Mucosa of descending colon (tissue), 3 donors: ENCODE data around the gene MRPL49. TPM values are rescaled to one million over a fixed set of nuclear protein-coding genes. Genes with fewer than 3 reads are reported as not detected.
"Not testable (repeated sequence)": the region's sequence is repeated elsewhere in the genome, so short reads cannot be mapped to it uniquely, and the experiment has no call there.

Source experiments
- ATAC-seq: fragments of 200-7000 bp; cut with Tn5 transposase; one replicate; pipeline ENCODE4 v1.9.1; 2020; ENCODE audit warnings: mild to moderate bottlenecking, moderate library complexity
- DNase-seq, 3 donors: peaks; one replicate each; pipeline ENCODE4 v3.0.0-alpha.2; 2020
- H3K36me3 ChIP-seq: fragments of 200-600 bp; one replicate; pipeline ENCODE4 v1.8.0; 2021; ENCODE audit warnings: low read depth, mild to moderate bottlenecking
- H3K4me1 ChIP-seq: fragments of 200-600 bp; one replicate; pipeline ENCODE4 v1.8.0; 2021; ENCODE audit warnings: low read depth, mild to moderate bottlenecking
- H3K4me3 ChIP-seq: fragments of 200-600 bp; one replicate; pipeline ENCODE4 v1.8.0; 2021; ENCODE audit warnings: mild to moderate bottlenecking
- H3K9me3 ChIP-seq: fragments of 200-600 bp; one replicate; pipeline ENCODE4 v1.8.0; 2021; ENCODE audit warnings: mild to moderate bottlenecking
- intact Hi-C, 2 donors: fragments of 100-400 bp; cut with DNase I in 1 of 2; cut with micrococcal nuclease in 1 of 2; formaldehyde crosslinking; loops; one replicate each; pipeline versions ENCODE4 v1.11.0 to v1.11.1; 2022; cut with DNase I, micrococcal nuclease
- total RNA-seq, 3 donors: library from RNA; stranded (reverse); fragmentation: NEBNext Ultra II Directional in 2 of 3; extraction: Animal tissue kit (Norgen Biotek cat#: 25700) in 2 of 3; gene quantifications; one replicate each; pipeline versions ENCODE4 v1.2.1 to v1.2.4, GENCODE V29; 2021 to 2023
- TF ChIP-seq, protein P1 (sequence below): fragments of 200-600 bp; IDR thresholded peaks from one replicate; pipeline ENCODE4 v1.8.0; 2022; ENCODE audit warnings: antibody characterized with exemption, mild to moderate bottlenecking
- donor health status: DM: no; HTN: no; CAD: no; lungs with moderate emphysema.
- donor health status: DM: no; HTN: no; CAD: no.
- donor health status: DM: no; HTN: yes; CAD: no.

Gene MRPL49
- total RNA-seq, 3 donors from 2014 or later: 42.6 to 48.5 (median 45.4) TPM

- Histone ChIP-seq H3K36me3 (peaks cover 13% of the 10 kb centered on the region), H3K4me1 (peaks cover 22% of the 10 kb centered on the region), H3K4me3 (no peak overlapping the region), H3K9me3 (no peaks in the 10 kb centered on the region)
- ATAC-seq (no peak), DNase-seq (no peak)
- intact Hi-C loops: no loop called here
- TF ChIP-seq, protein P1, sequence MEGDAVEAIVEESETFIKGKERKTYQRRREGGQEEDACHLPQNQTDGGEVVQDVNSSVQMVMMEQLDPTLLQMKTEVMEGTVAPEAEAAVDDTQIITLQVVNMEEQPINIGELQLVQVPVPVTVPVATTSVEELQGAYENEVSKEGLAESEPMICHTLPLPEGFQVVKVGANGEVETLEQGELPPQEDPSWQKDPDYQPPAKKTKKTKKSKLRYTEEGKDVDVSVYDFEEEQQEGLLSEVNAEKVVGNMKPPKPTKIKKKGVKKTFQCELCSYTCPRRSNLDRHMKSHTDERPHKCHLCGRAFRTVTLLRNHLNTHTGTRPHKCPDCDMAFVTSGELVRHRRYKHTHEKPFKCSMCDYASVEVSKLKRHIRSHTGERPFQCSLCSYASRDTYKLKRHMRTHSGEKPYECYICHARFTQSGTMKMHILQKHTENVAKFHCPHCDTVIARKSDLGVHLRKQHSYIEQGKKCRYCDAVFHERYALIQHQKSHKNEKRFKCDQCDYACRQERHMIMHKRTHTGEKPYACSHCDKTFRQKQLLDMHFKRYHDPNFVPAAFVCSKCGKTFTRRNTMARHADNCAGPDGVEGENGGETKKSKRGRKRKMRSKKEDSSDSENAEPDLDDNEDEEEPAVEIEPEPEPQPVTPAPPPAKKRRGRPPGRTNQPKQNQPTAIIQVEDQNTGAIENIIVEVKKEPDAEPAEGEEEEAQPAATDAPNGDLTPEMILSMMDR: no peak
Observed at GRCh38 chr11:65135633-65136145, 13.6 kb downstream of the MRPL49 start.

DNA sequence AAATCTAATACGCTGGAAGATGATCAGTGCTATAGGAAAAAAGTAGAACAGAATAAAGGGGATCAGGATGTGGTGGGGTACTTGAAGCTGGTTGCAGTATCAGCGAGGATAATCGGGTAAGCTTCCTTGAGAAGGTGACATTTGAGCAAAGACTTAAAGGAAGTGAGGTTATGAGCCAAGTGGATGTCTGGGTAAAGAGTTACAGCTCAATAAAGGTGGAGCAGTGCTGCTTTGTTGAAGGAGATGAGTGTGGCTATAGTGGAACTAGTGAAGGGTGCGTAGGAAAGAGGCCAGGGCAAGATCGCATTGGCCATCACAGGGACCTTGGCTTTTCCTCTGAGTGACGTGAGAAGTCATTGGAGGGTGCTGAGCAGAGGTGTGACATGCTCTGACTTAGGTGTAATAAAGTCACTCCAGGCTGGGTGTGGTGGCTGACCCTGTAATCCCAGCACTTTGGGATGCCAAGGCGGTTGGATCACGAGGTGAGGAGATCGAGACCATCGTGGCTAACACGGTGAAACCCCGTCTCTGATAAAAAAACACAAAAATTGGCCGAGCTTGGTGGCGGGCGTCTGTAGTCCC lies 14.5 kb downstream of the MRPL49 start:
- intact Hi-C loops: no loop called here
- no peak overlapping the region for H3K4me3 ChIP-seq
- H3K36me3 ChIP-seq: peaks cover 7% of the 10 kb centered on the region
- ATAC-seq (peak; percentile 35), DNase-seq (peak in 2 of 3 donors; percentile 64)
- H3K4me1 ChIP-seq: peaks cover 22% of the 10 kb centered on the region
- no peaks in the 10 kb centered on the region for H3K9me3 ChIP-seq
- TF ChIP-seq, protein P1: no peak

DNA sequence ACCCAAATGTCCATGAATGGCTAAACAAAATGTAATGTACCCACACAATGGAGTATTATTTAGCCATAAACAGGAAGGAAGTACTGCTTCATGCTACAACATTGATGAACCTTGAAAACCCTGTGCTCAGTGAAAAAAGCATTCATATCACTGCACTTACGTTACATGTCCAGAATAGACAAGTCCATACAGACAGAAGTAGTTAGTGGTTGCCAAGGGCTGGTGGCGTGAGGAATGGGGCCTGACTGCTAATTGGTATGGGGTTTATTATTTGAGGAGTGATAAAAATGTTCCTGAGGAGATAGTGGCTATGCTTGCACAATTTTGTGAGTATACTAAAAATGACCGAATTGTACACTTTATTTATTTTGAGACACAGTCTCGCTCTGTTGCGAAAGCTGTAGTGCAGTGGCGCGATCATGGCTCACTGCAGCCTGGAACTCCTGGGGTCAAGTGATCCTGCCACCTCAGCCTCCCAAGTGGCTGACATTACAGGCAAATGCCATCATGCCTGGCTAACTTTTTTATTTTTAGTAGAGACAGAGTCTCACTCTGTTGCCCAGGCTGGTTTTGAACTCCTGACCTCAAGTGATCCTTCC lies 19.9 kb downstream of the MRPL49 start:
- Histone ChIP-seq H3K9me3 (no peaks in the 10 kb centered on the region), H3K4me1 (no peaks in the 10 kb centered on the region), H3K36me3 (no peaks in the 10 kb centered on the region), H3K4me3 (no peak overlapping the region)
- intact Hi-C loops: no loop called here
- DNase-seq: no peak
- TF ChIP-seq, protein P1: no peak
- no peak for ATAC-seq

DNA sequence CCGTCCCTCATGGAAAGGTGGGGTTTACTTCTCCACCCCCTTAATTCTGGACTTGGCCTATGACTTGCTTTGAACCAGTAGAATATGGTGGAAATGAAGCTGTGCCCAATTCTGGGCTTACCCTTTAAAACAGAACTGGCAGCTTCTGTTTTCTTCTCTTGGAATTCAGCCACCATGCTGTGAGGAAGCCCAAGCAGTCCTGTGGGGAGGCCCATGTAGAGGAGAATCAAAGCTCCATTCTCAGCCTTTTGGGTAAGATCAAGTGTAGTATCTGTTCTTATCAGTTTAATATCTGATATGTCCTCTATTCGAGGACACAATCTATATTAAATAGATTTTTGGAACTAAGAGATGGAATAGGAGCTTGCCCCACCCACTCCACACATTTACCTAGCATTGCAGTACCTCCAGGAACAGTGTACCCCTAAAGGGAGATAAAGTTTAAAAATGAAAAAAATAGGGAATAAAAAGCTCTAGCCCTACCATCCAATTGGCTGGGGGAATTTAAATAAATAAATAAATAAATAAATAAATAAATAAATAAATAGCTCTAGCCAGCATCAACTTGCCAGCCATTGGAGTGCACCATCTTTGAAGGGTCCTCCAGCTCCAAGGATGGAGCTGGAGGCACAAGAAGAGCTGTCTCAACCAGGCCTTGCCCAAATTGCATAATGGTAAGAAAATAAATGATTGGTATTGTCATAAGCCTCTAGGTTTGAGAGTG lies 25.4 kb downstream of the MRPL49 start:
- H3K9me3 ChIP-seq: no peaks in the 10 kb centered on the region
- H3K36me3 ChIP-seq: no peaks in the 10 kb centered on the region
- DNase-seq (no peak), ATAC-seq (no peak)
- intact Hi-C loops: no loop called here
- no peak overlapping the region for H3K4me3 ChIP-seq
- TF ChIP-seq, protein P1: no peak
- H3K4me1 ChIP-seq: peaks cover 12% of the 10 kb centered on the region

GRCh38 chr11:65148657-65149056 lies 26.5 kb downstream of the MRPL49 start:
- H3K4me1 ChIP-seq: peaks cover 12% of the 10 kb centered on the region
- no peak overlapping the region for H3K4me3 ChIP-seq
- H3K36me3 ChIP-seq: no peaks in the 10 kb centered on the region
- intact Hi-C loops: no loop called here
- DNase-seq: no peak
- no peak for ATAC-seq
- TF ChIP-seq, protein P1: no peak
- no peaks in the 10 kb centered on the region for H3K9me3 ChIP-seq

DNA sequence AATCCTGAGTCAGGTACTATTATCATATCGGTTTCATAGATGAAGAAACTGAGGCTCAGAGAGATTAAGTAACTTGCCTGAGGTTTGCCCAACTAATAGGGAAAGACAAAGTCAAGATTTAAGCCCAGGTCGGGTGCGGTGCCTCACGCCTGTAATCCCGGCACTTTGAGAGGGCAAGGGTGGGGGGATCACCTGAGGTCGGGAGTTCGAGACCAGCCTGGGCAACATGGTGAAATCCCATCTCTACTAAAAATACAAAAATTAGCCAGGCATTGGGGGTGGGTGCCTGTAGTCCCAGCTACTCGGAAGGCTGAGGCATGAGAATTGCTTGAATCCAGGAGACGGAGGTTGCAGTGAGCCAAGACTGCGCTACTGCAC lies 28.0 kb downstream of the MRPL49 start:
- H3K9me3 ChIP-seq, intact Hi-C loops, H3K36me3 ChIP-seq, H3K4me3 ChIP-seq, DNase-seq, ATAC-seq: not testable (repeated sequence)
- peaks cover 12% of the 10 kb centered on the region for H3K4me1 ChIP-seq
